Measurements from ENCODE around the gene USP49. TPM values are rescaled to one million over a fixed set of nuclear protein-coding genes. Genes with fewer than 3 reads are reported as not detected.

The USP49 gene
- total RNA-seq, 2 donors from 2014 or later: 2.7 to 3.1 TPM

- intact Hi-C loops (cut with DNase I): loop anchor here in 1 of 2 donors (10.0 kb wide), 1 partner anchor 145 kb away; no protein-coding TSS in a partner anchor
- no peak for DNase-seq (ENCODE audit: low spot score)
Measured at GRCh38 chr6:41789390-41789724, 105.8 kb downstream of the USP49 start.

DNA sequence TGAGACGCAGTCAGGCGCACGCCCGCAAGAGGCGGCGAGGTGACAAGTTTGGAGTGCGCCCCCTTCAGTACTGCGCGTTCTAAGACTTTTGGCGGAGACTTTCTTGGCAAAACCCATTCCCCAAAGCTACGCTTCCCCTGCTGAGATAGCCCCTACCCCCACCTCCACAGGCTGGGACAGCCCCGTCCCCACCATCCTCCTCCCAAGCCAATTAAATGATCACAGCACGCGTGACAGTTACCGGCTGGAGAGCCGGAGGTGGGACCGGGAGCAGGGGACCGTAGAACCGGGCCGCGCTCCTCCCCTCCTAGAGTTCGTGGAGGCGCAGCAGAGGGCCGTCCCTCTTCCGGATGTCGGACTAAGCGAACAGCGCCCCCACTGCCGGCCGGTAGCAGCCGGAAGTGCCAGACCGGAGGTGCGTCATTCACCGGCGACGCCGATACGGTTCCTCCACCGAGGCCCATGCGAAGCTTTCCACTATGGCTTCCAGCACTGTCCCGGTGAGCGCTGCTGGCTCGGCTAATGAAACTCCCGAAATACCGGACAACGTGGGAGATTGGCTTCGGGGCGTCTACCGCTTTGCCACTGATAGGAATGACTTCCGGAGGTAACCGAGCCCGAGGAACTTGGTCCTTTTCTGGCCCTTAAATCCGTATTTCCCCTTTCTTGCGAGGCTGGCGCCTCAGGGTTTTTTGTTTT, 107.8 kb downstream of the USP49 start, which contains the start of gene TOMM6:
Gene TOMM6, plus strand, starts transcription at position 476 of the 699 bp plus-strand sequence. Its CDS starts 4 bp downstream, at position 480.
- intact Hi-C loops (cut with DNase I): loop anchor here in 1 of 2 donors (10.0 kb wide), 1 partner anchor 147 kb away; no protein-coding TSS in a partner anchor
- peak; percentile 99 for DNase-seq (ENCODE audit: low spot score)

DNA sequence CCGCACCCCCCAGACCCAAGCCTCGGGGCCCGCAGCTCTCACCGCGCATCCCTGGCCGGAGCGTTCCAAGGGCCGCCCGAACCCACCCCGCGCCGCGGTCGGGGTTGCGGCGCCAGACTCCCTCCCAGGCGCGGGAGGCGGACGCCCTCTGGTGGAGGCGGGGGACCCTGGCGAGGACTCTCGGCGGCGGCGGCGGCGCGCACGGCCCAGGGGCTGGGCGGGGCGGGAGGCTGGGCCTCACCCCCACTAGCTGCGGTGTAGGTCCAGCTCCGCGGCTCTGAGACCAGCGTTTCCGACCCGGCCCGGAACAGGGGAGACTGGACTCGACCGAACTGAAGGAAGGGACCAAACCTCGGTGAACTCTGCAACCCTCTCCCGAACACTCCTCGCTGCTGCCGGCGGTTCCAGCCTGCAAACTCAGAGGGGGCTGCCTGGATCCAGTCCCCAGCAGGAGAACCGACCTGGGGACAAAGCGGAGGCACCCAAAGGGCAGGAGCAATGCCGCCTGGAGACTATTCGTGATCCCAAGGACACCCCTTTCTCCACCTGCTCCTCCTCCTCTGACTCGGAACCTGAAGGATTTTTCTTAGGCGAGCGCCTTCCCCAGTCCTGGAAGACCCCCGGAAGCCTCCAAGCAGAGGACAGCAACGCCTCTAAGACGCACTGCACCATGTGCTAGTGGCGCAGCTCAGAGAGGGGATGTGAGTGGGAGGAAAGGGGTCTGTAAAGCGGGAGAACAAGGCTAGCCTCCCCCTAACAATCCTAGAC, 108.5 kb downstream of the USP49 start:
- intact Hi-C loops (cut with DNase I): loop anchor here in 1 of 2 donors (10.0 kb wide), 1 partner anchor 148 kb away; no protein-coding TSS in a partner anchor
- DNase-seq (ENCODE audit: low spot score): peak; percentile 96

DNA sequence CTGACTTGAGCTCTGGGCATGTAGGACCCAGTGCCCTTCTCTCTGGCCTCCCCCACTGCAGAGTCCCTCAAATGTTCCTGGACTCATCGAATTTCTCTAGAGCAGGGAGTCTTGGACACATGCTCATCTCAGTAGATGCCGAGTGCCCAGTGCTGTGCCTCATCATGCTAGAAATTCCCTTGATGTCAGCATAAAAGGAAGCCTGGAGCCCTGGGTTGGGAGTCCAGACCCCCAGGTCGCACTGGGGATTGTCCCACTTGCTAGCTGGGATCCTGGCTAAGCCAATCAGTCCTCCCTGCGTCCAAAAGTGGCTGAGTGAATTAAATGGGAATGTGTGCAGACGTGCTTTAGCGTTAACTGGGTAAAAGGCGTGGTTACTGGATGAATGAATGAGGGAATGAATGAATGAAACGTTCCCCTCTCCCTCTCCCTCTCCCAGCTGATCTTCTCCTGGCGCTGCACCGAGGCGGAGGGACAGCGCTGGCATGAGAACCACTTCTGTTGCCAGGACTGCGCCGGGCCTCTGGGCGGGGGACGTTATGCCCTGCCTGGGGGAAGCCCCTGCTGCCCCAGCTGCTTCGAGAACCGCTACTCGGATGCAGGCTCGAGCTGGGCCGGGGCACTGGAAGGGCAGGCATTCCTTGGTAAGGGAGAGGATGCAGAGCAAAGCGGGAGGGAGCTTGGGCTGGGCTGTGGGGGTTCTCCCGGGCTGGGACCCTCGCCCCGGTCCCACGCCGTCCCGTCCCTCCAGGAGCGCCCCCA, 109.3 kb downstream of the USP49 start:
- DNase-seq (ENCODE audit: low spot score): no peak
- intact Hi-C loops (cut with DNase I): loop anchor here in 1 of 2 donors (10.0 kb wide), 1 partner anchor 149 kb away; no protein-coding TSS in a partner anchor

GRCh38 chr6:41785254-41785653, 109.9 kb downstream of the USP49 start:
- no peak for DNase-seq (ENCODE audit: low spot score)
- intact Hi-C loops (cut with DNase I): loop anchor here in 1 of 2 donors (10.0 kb wide), 1 partner anchor 150 kb away; no protein-coding TSS in a partner anchor

DNA sequence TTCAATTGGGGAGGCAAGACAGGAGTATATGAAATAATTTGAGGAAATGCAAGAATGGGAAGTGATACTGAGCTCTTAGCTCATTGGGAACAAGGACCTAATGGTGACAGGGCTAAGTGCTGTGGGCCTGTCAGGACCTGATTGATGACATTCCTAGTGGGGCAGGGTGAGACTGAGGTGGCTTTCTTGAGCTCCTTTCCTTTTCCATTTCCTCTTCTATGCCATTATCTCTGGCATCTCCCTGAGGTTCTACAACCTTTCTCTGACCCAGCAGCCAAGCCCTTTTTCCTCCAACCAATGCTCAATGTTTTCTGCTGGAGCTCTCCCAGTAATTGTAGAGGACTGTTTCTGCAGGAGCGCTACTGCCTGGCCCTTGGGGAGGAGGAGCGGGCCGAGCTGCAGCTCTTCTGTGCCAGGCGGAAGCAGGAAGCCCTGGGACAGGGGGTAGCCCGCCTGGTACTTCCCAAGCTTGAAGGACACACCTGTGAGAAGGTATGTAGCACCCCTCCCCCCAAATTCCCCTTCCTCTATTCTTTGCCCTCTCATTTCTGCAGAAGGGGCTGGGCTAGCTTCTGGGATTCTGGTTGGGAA, 110.5 kb downstream of the USP49 start:
- intact Hi-C loops (cut with DNase I): loop anchor here (5.0 to 10.0 kb wide), 2 partner anchors 150 to 258 kb away; no protein-coding TSS in a partner anchor
- DNase-seq (ENCODE audit: low spot score): no peak

DNA sequence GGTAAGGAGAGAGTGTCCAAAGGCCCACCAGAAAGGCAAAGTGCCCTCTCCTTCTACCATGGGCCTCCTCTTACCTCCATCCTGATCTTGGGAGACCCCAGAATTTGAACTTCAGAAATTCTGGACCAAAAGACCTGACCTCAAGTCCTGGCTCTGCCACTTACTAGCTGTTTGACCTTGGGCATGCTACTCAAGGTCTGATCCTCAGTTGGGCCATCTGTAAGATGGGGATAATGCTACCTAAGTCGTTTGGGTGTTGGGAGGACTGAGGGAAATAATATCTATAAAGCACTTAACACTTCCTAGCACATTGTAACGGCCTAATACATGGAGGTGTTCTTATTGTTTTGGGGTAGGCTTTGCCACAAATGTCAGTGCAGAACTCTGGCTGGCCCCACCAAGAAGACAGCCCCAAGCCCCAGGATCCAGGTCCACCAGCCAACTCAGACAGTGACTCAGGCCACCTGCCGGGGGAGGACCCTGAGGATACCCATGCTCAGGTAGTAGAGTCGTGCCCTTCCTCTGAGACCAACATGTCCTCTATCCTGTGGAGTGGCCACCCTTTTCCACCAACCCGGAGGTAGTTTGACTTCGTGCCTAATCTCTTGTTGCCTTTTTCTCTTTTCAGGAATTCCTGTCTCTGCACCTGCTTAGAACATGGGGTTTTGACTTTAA, 111.9 kb downstream of the USP49 start:
- intact Hi-C loops (cut with DNase I): loop anchor here (5.0 to 10.0 kb wide), 2 partner anchors 152 to 259 kb away; no protein-coding TSS in a partner anchor
- DNase-seq (ENCODE audit: low spot score): no peak

GRCh38 chr6:41781366-41781730, 113.8 kb downstream of the USP49 start:
- DNase-seq (ENCODE audit: low spot score): no peak
- intact Hi-C loops (cut with DNase I): loop anchor here (5.0 to 10.0 kb wide), 2 partner anchors 153 to 261 kb away; no protein-coding TSS in a partner anchor

- intact Hi-C loops (cut with DNase I): loop anchor here (1.0 to 10.0 kb wide), 3 partner anchors 154 to 264 kb away; no protein-coding TSS in a partner anchor
- DNase-seq (ENCODE audit: low spot score): peak; percentile 86
Measured at GRCh38 chr6:41780551-41781365, 114.4 kb downstream of the USP49 start, which contains the start of gene PRICKLE4. PRICKLE4 (plus strand) TSS chr6:41780782; CDS start chr6:41783474, 2,692 bp downstream.

GRCh38 chr6:41779788-41780550, 115.2 kb downstream of the USP49 start, which contains the start of gene FRS3:
FRS3 (minus strand) TSS chr6:41779900; CDS start chr6:41776987, 2,913 bp downstream.
- intact Hi-C loops (cut with DNase I): loop anchor here (1.0 to 10.0 kb wide), 3 partner anchors 155 to 264 kb away; no protein-coding TSS in a partner anchor
- DNase-seq (ENCODE audit: low spot score): peak; percentile 99

DNA sequence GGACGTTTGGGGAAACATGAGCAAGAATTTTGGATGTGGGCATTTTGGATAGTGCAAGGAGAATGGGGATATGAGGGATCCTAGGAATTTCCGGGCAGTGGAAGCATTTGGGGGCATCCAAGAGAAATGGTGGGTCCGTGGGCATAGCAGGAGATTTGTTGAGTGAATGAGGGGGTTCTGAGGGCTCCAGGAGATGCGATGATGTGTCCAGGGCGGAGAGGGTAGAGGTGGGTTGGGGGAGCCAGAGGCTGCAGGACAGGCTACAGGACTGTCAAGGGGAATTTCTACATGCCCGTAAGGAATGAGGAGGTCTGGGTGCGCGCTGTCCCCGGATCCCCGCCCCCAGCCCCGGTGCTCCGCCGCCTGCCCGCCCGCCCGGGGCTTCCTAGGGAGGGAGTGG, 115.8 kb downstream of the USP49 start:
- DNase-seq (ENCODE audit: low spot score): no peak
- intact Hi-C loops (cut with DNase I): no loop called here

DNA sequence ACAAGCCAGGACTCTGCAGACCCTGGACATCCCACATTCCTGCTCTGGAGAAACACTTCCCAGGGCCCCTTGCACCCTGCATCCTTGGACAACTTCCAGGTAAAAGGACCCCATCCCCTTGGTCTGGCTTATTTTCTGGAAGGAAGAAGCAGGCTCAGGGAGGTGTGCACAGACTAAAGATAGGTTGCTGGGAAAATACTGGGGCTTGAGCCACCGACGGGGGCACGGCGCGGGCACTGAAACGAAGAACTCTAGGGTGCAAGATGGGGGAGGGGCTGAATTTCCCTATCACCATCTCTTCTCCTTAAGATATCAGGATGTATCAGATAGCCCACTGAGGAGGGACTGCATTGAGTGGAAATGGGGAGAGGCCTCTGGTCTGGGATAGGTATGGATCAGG, 116.3 kb downstream of the USP49 start:
- DNase-seq (ENCODE audit: low spot score): no peak
- intact Hi-C loops (cut with DNase I): no loop called here

DNA sequence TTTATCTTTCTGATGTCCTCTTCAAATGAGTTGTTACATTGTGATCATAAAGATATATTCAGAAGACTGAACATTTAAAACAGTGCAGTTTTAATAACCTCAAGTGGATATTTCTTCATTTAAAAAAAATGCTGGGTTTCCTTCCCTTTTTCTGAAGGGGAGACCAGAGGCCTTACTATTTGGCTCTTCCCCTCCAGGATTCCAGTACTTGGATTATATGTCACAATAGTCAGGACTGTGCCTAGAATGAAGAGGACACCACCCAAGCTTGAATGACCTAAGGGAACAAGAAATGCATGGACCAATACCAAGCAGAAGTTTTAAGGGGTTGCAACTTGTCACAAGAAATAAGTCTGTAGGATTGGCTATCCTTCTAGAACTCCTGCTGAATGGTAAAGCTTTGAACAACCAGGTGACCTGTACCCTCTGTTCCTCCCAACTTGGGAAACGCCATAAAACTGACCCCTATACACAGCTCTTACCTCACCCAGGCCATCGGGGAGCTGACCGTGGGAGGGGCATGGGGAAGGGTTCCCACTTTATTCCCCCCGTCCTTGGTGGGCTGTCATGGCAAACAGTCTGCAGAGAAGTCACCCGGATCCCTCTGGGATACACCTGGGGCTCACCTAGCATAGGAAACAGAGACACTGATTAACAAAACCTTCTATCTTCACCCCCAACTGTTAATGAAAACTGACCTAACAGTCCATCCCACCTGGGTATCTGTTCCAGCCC, 117.5 kb downstream of the USP49 start:
- intact Hi-C loops (cut with DNase I): no loop called here
- no peak for DNase-seq (ENCODE audit: low spot score)

DNA sequence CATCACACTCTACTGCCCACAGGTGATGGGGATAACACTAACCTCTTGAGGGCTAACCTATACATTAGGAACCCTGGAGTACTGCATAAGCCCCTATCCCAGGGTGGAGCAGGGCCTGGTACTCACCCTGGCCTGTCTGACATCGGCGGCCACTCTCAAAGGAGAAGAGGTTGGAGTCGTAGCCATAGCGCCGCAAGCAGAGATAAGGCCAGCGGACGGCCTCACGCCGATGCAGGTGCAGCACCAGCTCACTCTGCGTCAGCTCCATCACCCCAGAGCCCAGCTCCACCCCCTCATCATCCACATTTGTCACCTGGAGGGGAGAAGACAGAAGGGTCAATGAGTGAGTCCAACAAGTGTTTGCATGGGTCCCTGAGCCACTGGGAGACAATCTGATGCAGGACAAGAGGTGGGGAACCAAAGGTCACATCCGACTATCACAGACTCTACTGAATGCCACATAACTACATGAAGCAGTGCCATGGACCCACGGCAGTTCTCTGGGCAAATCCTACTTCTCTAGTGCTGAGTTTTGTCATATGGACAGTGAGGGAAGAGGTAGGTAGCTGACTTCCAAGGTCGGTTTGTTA, 119.8 kb downstream of the USP49 start:
- intact Hi-C loops (cut with DNase I): no loop called here
- DNase-seq (ENCODE audit: low spot score): no peak

DNA sequence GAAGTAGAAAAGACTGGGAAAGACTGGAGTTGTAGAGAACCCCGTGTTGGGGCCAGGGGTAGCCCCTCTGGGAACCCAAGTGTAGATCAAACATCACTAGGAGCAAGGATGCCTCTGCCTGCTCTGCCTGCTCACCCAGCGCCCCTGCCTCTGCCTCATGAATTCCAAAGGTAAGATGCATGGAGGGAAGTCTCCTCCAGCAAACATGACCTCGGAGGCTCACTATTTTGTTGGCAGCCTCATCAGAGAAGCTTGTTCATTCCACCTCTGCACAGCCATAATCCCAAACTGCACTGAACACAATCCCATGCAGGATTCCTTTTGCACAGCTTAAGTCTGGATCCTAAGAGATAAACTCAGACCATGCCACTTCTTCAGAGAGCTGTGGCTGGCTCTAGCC, 120.3 kb downstream of the USP49 start:
- intact Hi-C loops (cut with DNase I): no loop called here
- DNase-seq (ENCODE audit: low spot score): no peak

All from posterior vena cava (tissue), 2 donors.